Ishikawa (cell line): ENCODE data around the gene SLC8B1.

Experiments used
- REST ChIP-seq: IDR thresholded peaks from 2 replicates; pipeline ENCODE4 v1.6.1; 2012; ENCODE audit warnings: low read depth, mild to moderate bottlenecking
- TCF12 ChIP-seq: IDR thresholded peaks from 2 replicates; pipeline ENCODE4 v1.6.1; 2012; ENCODE audit warnings: low read depth
- USF1 ChIP-seq: IDR thresholded peaks from 2 replicates; pipeline ENCODE4 v1.6.1; 2012

- TF ChIP-seq USF1 (no peak), REST (no peak), TCF12 (no peak)
Observed at GRCh38 chr12:113339540-113339939, 4.6 kb upstream of the SLC8B1 start.
